Endometrial microvascular endothelial cells (primary cell): ENCODE results near the gene KDM7A. TPM values are rescaled to one million over a fixed set of nuclear protein-coding genes. Genes with fewer than 3 reads are reported as not detected.

Source experiments
- in situ Hi-C: cut with HindIII; loops from 2 replicates; pipeline ENCODE4 v1.10.0; 2017; ENCODE audit warnings: low sequenced_read_pairs, low pct_unique_long_range_greater_than_20kb; ENCODE audit errors: inconsistent ontology term
- total RNA-seq: library from RNA; depleted of rRNA; stranded (reverse); fragments of >200 nt; gene quantifications from one replicate; pipeline ENCODE4 v1.2.3, GENCODE V29; 2015; ENCODE audit errors: inconsistent ontology term

Gene KDM7A
- total RNA-seq, 1 donor from 2014 or later: 2.4 TPM

DNA sequence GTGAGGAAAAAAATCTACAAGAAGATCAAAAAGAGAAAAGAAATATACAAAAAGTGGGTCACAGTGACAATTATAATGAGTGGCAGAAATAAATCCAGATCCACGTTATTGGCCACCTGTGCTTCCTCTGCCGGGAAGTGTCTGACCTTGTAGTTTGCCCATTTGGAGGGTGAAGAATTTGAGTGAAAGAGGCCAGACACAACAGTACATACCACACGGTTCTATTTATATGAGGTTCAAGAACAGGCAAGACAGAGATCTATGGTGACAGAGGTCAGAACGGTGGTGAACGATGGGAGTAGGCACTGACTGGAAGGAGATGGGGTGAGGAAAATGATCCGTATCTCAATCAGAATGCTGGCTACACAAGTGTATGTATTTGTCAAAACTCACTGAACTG lies 131.1 kb downstream of the KDM7A start:
- in situ Hi-C loops: no loop called here

DNA sequence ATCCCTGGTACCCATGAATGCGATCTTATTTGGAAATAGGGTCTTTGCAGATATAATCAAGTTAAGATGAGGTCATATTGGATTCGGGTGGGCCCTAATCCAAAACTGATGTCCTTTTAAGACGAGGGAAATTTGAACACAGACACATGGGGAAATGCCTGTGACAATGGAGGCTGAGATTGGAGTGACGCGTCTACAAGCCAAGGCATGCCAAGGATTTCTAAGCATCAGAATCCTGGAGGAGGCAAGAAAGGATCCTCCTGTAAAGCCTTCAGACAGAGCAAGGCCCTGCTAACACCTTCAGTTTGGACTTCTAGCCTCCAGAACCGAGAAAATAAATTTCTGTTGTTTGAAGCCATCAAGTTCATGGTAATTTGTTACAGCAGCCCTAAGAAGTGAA lies 132.5 kb downstream of the KDM7A start:
- in situ Hi-C loops: no loop called here

DNA sequence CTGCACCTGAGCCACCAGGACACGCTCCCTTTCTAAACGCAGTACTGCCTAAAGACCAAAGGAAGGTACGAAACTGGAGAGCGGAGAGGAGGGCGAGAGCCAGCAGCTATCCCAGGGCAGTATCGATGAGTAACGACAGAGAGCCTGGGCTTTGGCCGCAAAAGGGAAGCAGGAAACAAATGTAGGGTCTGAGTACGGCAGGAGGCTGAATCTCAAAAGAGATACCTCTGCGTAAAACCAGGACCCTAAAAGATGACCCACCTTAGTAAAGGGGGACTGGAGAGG lies 134.5 kb downstream of the KDM7A start:
- in situ Hi-C loops: no loop called here

DNA sequence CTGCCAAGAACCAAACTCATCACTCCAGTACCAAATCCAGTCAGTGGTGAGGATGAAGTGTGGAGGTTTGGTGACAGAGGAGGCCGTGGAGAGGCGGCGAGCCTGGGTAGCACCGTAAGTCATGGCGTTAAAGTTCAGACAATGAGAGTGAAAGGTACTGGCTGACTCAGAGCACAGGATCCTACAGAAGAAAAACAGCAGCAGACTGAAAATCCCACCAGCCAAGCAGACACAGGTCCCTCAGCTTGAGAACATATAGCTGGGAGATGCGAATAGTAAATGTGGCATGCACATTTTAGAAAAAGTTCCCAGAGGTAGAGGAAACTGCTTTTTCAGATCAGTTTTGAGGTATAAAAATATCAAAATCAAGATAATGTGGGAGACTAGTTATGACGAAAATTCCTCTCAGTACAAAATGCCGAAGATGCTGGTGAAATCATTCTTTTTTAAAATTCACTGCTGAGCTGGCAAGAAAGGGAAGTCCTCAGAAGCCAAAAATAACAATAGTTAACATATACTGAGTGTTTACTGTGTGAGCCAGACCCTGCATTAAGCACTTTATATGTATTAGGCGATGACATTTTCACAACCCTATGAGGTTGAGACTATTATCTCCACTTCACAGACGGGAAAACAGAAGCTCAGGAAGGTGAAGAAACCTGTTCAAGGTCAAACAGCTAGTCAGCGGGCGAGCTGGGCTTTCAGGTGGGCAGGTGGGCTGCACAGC lies 135.0 kb downstream of the KDM7A start:
- in situ Hi-C loops: no loop called here

DNA sequence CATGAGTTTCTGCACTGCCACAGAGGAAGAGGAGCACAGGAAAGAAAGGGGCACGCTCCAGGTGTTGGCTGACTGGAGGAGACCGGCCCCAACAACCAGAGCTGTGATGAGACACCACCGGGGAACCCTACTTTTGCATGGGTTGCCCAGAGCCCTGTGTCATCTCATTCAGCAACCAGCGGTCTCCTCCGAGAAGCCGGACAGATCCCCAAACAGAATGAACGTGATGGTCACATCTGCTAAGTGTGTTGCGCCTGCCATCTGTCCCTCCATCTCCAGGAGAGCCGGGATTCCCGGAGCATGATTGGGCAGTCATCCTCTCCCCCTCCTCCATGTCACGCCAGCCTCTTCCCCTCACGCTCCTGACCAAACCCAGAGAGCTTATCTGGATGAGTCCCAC lies 136.9 kb downstream of the KDM7A start:
- in situ Hi-C loops: no loop called here

DNA sequence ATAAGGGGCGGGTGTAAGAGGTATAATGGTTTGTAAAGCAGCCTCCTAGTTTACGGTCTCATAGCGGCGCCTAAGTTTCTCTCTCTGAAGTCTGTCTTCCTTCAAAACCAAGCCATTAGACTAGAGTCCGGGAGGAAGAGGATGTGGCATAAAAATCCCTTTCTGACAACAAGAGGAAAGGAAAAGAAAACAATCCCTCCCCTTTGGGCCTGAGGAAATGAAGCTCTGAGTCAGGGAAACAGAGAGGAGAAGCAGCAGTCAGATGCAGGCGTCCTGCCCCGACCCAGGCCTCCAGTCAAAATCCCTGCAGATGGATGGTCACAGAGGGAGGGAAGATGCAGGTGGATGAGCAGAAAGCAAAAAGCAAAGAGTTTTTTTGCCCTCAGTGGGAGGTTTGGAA lies 137.7 kb downstream of the KDM7A start:
- in situ Hi-C loops: no loop called here

DNA sequence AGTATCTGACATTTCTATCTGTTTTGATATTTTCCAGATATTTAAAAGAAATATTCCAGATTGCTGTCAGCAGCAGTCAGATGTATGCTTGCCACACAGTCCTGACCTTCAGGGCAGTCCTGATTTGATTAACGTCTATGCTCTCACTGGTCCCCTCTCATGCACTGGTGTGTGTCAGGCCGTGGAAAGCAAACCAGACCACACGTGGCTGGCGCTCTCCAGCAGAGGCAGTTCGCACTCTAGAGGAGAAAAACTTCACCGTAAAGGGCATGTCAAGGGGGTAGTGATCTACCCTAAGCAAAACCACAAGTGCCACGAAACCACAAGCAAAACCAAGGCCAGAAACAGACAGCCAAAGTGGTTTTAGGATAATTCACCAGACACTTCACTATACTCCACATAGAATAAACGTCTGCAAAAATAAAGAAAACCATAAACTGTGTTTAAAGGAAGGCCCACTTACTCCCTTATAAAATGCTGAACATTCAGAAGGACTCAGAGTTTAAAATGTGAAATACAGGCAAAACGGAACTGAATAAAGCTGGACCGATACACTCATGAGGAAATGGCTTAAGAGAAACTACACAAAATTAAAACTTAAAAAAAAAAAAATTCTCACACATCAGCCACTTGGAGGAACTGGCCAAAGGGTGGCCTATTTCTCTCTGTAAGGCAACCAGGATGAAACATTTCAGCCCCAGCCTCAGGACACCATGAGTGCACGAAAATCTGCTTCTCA lies 140.4 kb downstream of the KDM7A start:
- in situ Hi-C loops: no loop called here

DNA sequence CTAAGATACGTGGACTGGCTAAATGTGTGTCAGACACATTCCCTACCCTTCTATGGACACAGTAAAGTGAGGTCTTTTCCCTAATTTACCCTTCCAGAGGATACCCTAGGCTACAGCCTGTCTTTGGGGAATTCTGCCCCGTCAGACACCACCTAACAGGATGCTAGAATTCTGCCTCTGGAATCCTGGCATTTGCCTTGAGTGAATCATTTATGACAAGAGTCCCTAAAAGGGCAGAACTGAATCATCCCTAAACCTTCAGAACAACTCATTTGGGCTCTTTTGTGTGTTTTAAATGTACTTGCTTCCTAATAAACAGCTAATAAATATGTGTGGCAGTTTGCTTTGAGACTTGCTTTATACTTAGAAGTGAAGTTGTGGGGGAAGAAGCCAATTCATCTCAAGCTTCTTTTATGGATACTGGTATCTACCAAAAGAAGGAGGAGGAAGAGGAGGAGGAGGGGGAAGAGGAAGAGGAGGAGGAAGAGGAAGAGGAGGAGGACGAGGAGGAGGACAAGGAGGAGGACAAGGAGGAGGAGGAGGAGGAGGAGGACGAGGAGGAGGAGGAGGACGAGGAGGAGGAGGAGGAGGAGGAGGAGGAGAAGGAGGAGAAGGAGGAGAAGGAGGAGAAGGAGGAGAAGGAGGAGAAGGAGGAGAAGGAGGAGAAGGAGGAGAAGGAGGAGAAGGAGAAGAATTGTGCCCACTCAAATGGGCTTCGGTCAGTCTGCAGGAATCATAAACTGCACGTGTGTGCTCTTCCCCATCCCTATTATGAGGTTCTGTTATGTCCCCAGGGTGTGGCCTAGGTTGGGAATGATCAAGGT lies 141.2 kb downstream of the KDM7A start:
- in situ Hi-C loops: no loop called here

Other genes with a start within 250 kb of the KDM7A start
- 91.6 TPM for gene PARP12, start 114.0 kb downstream of the KDM7A start, total RNA-seq
- 42.7 TPM for gene SLC37A3, start 221.5 kb upstream of the KDM7A start, total RNA-seq
- not detected for gene RAB19, start 227.1 kb upstream of the KDM7A start, total RNA-seq